ENCODE measurements around the gene DDAH2. TPM values are rescaled to one million over a fixed set of nuclear protein-coding genes. Genes with fewer than 3 reads are reported as not detected.
A peak's percentile ranks its signal among the peaks of the same experiment; 100 is the strongest.

DDAH2 gene
- total RNA-seq, 6 experiments from 2014 or later, result 16.3 to 27.5 (median 19.1) TPM

DNA sequence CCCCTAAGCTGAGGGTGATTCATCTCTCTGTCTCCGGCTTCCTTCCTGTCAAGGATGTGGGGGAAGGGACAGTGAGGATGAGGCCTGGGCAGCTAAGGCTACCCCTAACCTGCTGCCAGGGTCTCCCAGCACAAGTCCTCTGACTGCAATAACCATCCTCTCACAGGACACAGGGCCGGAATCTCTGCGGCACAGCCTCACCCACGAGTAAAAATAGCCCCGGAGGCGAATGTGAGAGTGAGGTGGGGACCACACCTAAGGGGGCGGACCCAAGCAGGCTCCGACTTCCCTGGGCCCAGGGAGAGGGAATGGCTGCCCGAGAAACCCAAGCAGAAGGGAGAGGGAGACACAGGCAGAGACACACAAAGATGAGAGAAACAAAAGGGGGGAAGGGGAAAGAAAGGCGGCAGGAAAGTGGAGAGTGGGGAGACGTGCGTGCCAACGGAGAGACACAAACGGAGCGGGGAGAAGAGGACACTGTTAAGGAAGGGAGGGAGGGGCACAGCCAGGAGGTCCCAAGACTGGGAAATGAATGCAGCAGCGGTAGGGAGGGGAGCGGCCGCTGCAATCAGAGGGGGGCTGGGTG is 5.8 kb upstream of the DDAH2 start:
- Histone ChIP-seq H3K4me3 (peak overlapping the region; percentile 58 to 74 (median 71)), H3K4me1 (peaks cover 0 to 38% (median 5%) of the 10 kb centered on the region in 4 donors), H3K27ac (peak overlapping the region; percentile 68 to 97 (median 74)), H3K36me3 (peaks cover 8 to 34% (median 15%) of the 10 kb centered on the region in 4 donors), H3K27me3 (no peaks in the 10 kb centered on the region), H3K9me3 (no peaks in the 10 kb centered on the region)
- TF ChIP-seq, protein P1, sequence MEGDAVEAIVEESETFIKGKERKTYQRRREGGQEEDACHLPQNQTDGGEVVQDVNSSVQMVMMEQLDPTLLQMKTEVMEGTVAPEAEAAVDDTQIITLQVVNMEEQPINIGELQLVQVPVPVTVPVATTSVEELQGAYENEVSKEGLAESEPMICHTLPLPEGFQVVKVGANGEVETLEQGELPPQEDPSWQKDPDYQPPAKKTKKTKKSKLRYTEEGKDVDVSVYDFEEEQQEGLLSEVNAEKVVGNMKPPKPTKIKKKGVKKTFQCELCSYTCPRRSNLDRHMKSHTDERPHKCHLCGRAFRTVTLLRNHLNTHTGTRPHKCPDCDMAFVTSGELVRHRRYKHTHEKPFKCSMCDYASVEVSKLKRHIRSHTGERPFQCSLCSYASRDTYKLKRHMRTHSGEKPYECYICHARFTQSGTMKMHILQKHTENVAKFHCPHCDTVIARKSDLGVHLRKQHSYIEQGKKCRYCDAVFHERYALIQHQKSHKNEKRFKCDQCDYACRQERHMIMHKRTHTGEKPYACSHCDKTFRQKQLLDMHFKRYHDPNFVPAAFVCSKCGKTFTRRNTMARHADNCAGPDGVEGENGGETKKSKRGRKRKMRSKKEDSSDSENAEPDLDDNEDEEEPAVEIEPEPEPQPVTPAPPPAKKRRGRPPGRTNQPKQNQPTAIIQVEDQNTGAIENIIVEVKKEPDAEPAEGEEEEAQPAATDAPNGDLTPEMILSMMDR (IDR thresholded peaks at IDR 0.05), result no peak
- TF ChIP-seq POLR2A (IDR thresholded peaks at IDR 0.05), result no peak
- peak in 1 of 3 donors; percentile 51 for DNase-seq
- 15% methylated on average over 15 of the region's 18 CpGs for WGBS (ENCODE audit: insufficient coverage, low coverage, low lambda C conversion rate, missing lambda C conversion rate)
- intact Hi-C loops (cut with DNase I), result no loop called here
- ATAC-seq, result peak in 2 of 4 donors; percentile 21 to 31

DNA sequence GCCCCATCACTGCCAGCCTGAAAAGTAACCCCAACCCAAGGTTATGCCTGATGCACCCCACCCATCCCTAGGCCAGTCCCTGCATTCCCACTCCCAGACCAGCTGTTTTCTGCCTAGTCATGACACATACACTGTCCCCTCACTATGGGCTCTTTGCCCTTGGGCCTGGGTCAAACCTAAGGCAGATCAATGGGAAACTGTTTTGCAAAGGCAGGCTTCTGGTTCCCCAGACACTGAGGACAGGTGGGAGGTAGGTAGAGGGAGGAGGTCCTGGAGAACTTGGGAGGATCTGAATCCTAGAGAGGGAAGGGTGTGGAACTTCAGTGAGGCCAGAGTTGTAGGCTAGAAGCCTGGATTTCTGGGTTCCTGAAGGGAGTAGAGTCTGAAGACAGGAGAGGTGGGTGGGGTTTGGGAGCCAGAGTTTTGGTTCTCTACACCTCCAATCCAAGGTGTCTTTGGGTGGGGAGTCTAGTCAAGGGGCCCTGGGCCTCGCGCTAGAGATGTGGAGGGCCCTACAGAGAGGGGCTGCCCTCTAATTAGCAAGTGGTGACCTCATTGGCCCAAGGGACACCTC is 5.2 kb upstream of the DDAH2 start:
- intact Hi-C loops (cut with DNase I), result no loop called here
- peak in 1 of 3 donors; percentile 59 for DNase-seq
- Histone ChIP-seq H3K27me3 (no peaks in the 10 kb centered on the region), H3K4me3 (peak overlapping the region; percentile 58 to 74 (median 71)), H3K36me3 (peaks cover 8 to 34% (median 15%) of the 10 kb centered on the region in 4 donors), H3K9me3 (no peaks in the 10 kb centered on the region), H3K4me1 (peaks cover 0 to 36% (median 5%) of the 10 kb centered on the region in 4 donors), H3K27ac (peak overlapping the region; percentile 68 to 97 (median 74))
- no CpG with 5 or more reads among the region's 2 CpGs for WGBS (ENCODE audit: insufficient coverage, low coverage, low lambda C conversion rate, missing lambda C conversion rate)
- no peak for TF ChIP-seq POLR2A (IDR thresholded peaks at IDR 0.05)
- TF ChIP-seq, protein P1 (IDR thresholded peaks at IDR 0.05), result no peak
- ATAC-seq, result no peak

DNA sequence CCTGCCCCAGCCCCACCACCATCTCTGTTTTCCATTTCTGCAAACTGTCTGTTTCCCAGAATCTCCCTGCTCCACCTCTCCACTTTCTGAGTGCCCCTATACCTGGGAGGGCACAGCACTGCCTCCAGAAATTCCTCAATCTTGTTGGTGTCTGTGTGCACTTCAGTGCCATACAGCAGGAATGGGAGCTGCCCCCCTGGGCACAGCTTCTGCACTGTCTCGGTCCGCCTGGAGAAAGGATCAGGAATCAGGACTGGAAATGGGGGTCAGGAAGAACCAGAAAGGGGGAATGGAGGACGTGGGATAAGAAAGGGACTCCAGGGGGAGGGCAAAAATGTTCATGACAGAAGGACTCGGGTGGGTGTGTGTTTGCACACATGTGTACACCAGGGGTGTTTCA is 4.6 kb upstream of the DDAH2 start:
- no peak for ATAC-seq
- H3K27me3 ChIP-seq, result no peaks in the 10 kb centered on the region
- H3K4me3 ChIP-seq, result no peak overlapping the region
- peaks cover 8 to 34% (median 15%) of the 10 kb centered on the region in 4 donors for H3K36me3 ChIP-seq
- H3K27ac ChIP-seq, result peak overlapping the region in 1 of 3 donors; percentile 97
- H3K9me3 ChIP-seq, result no peaks in the 10 kb centered on the region
- TF ChIP-seq, protein P1 (IDR thresholded peaks at IDR 0.05), result no peak
- TF ChIP-seq POLR2A (IDR thresholded peaks at IDR 0.05), result no peak
- no peak for DNase-seq
- 93% methylated on average over 3 of the region's 4 CpGs for WGBS (ENCODE audit: insufficient coverage, low coverage, low lambda C conversion rate, missing lambda C conversion rate)
- intact Hi-C loops (cut with DNase I), result no loop called here
- H3K4me1 ChIP-seq, result peaks cover 0 to 36% (median 5%) of the 10 kb centered on the region in 4 donors

DNA sequence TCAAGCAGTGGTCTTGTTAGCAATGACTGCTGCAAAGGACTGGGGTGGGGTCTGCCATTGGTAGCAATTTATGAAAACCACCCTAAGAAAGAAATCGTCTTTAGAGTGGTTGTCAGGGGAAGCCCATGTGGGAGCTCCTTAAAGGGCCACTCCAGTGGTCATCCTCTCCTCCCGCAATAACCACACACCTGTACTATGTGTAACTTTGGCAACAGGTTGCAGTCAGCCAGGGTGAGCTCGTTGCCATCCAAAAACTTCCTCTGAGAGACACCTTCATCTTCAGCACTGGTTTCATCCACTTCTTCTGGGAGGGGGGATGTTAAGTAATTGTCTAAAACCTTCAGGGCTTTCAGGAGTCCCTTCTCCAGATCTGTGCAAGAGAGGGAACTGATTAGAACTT is 2.9 kb upstream of the DDAH2 start:
- intact Hi-C loops (cut with DNase I), result no loop called here
- TF ChIP-seq, protein P1 (IDR thresholded peaks at IDR 0.05), result no peak
- Histone ChIP-seq H3K9me3 (no peaks in the 10 kb centered on the region), H3K4me3 (no peak overlapping the region), H3K36me3 (peaks cover 8 to 34% (median 15%) of the 10 kb centered on the region in 4 donors), H3K4me1 (peaks cover 0 to 20% (median 5%) of the 10 kb centered on the region in 4 donors), H3K27ac (peak overlapping the region in 2 of 3 donors; percentile 12 to 28), H3K27me3 (no peaks in the 10 kb centered on the region)
- WGBS (ENCODE audit: insufficient coverage, low coverage, low lambda C conversion rate, missing lambda C conversion rate), result 63% methylated on average over 1 of the region's 3 CpGs
- DNase-seq, result no peak
- no peak for ATAC-seq
